Fibroblast of lung (primary cell): ENCODE data around the gene NHLH1. TPM values are rescaled to one million over a fixed set of nuclear protein-coding genes. Genes with fewer than 3 reads are reported as not detected.

Experiments used
- DNase-seq, 2 donors: peaks; one replicate each; pipeline versions ENCODE4 v3.0.0 to v3.0.0-alpha.2; 2010; ENCODE audit warnings: low read depth in 2 of 2
- H2AFZ ChIP-seq: 2 replicates; pipeline ENCODE4 v1.5.1; 2012; ENCODE audit warnings: low read length, control low read depth, inconsistent platforms
- H3K27ac ChIP-seq: 2 replicates; pipeline ENCODE4 v1.5.1; 2011; ENCODE audit warnings: low read length, control low read depth; ENCODE audit not compliant: insufficient read depth
- H3K27me3 ChIP-seq: 2 replicates; pipeline ENCODE4 v1.5.1; 2011; ENCODE audit warnings: mild to moderate bottlenecking, low read length; ENCODE audit not compliant: control insufficient read depth, insufficient read depth
- H3K36me3 ChIP-seq: 2 replicates; pipeline ENCODE4 v1.5.1; 2011; ENCODE audit warnings: low read length; ENCODE audit not compliant: control insufficient read depth, insufficient read depth
- H3K4me1 ChIP-seq: 2 replicates; pipeline ENCODE4 v1.5.1; 2011; ENCODE audit warnings: low read length; ENCODE audit not compliant: control insufficient read depth, insufficient read depth; ENCODE audit errors: extremely low read depth
- H3K4me2 ChIP-seq: 2 replicates; pipeline ENCODE4 v1.5.1; 2011; ENCODE audit warnings: low read length, control low read depth; ENCODE audit not compliant: insufficient read depth; ENCODE audit errors: extremely low read depth
- H3K4me3 ChIP-seq, 4 experiments: fragments of 200-600 bp in 1 of 4; sonication (generic) in 1 of 4; replicated peaks in 1 of 4; 2 replicates each; pipeline ENCODE4 v1.5.1; 2011 to 2016; ENCODE audit warnings: low read length in 4 of 4, low read depth in 3 of 4, mild to moderate bottlenecking in 3 of 4, control low read depth in 2 of 4, inconsistent platforms in 1 of 4, mixed read lengths in 1 of 4; ENCODE audit not compliant: insufficient read depth in 1 of 4; ENCODE audit errors: control extremely low read depth in 1 of 4
- H3K79me2 ChIP-seq: 2 replicates; pipeline ENCODE4 v1.5.1; 2012; ENCODE audit warnings: mild to moderate bottlenecking, low read length, inconsistent platforms; ENCODE audit not compliant: control insufficient read depth, insufficient read depth
- H3K9ac ChIP-seq: 2 replicates; pipeline ENCODE4 v1.5.1; 2011; ENCODE audit warnings: mild to moderate bottlenecking, low read length, control low read depth; ENCODE audit not compliant: insufficient read depth
- H3K9me3 ChIP-seq: 2 replicates; pipeline ENCODE4 v1.5.1; 2012; ENCODE audit warnings: low read depth, low read length; ENCODE audit not compliant: control insufficient read depth, insufficient read depth
- H4K20me1 ChIP-seq: 2 replicates; pipeline ENCODE4 v1.5.1; 2011; ENCODE audit warnings: low read length; ENCODE audit not compliant: control insufficient read depth, insufficient read depth; ENCODE audit errors: extremely low read depth
- EZH2 ChIP-seq: IDR thresholded peaks from 2 replicates; pipeline ENCODE4 v1.5.1; 2012; ENCODE audit warnings: low read length, control low read depth, mild to moderate bottlenecking; ENCODE audit errors: missing control alignments
- polyA plus RNA-seq, 2 donors: library from polyadenylated mRNA; depleted of rRNA in 1 of 2; stranded (reverse) in 1 of 2; unstranded in 1 of 2; fragments of >200 nt; gene quantifications; 2 replicates each; pipeline ENCODE4 v1.2.1, GENCODE V29; 2011 to 2012; ENCODE audit warnings: missing spikeins in 1 of 2
- total RNA-seq: library from RNA; depleted of rRNA; stranded (reverse); fragments of >200 nt; gene quantifications from 2 replicates; pipeline ENCODE4 v1.2.1, GENCODE V29; 2014
- TF ChIP-seq, protein P1 (sequence below), 2 donors: IDR thresholded peaks in 1 of 2; conservative IDR thresholded peaks in 1 of 2; 1 replicate in 1 of 2; 2 replicates in 1 of 2; pipeline ENCODE4 v1.5.1; 2011 to 2012; ENCODE audit warnings: low read length in 2 of 2, control low read depth in 1 of 2, inconsistent platforms in 1 of 2, low read depth in 1 of 2, mild to moderate bottlenecking in 1 of 2

Gene NHLH1
- total and polyA plus RNA-seq, 2 donors (not counting 1 experiment from before 2014, with no cell fraction given): 0.05 TPM; not detected in 1

DNA sequence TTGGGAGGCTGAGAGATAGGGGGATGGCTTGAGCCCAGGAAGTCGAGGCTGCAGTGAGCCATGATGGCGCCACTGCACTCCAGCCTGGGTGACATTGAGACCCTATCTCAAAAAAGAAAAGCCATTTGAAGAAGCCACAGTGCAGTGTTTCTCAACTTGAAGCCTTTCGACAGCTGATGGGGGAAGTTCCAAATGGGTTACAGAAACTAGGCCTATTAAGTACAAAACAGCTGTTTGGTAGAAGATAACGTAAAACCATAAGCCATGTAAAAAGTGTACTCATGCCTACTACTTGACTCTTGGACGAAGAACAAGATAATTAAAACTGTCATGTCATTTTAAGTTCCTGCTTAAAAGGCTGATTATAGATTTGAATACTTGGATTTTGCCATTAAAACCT is 40.5 kb upstream of the NHLH1 start:
- Histone ChIP-seq H3K36me3 (peaks cover 25% of the 10 kb centered on the region), H3K9me3 (no peaks in the 10 kb centered on the region), H3K4me2 (no peak overlapping the region), H2AFZ (no peak overlapping the region), H3K4me3 (no peak overlapping the region), H3K9ac (no peak overlapping the region), H3K4me1 (no peaks in the 10 kb centered on the region), H3K27ac (no peak overlapping the region), H4K20me1 (no peaks in the 10 kb centered on the region), H3K79me2 (peaks cover 17% of the 10 kb centered on the region), H3K27me3 (no peaks in the 10 kb centered on the region)
- DNase-seq: no peak
- TF ChIP-seq, protein P1, sequence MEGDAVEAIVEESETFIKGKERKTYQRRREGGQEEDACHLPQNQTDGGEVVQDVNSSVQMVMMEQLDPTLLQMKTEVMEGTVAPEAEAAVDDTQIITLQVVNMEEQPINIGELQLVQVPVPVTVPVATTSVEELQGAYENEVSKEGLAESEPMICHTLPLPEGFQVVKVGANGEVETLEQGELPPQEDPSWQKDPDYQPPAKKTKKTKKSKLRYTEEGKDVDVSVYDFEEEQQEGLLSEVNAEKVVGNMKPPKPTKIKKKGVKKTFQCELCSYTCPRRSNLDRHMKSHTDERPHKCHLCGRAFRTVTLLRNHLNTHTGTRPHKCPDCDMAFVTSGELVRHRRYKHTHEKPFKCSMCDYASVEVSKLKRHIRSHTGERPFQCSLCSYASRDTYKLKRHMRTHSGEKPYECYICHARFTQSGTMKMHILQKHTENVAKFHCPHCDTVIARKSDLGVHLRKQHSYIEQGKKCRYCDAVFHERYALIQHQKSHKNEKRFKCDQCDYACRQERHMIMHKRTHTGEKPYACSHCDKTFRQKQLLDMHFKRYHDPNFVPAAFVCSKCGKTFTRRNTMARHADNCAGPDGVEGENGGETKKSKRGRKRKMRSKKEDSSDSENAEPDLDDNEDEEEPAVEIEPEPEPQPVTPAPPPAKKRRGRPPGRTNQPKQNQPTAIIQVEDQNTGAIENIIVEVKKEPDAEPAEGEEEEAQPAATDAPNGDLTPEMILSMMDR (conservative IDR thresholded peaks at IDR 0.05 in 1 of 2, IDR thresholded peaks at IDR 0.05 in 1 of 2; ENCODE audit: low read depth in 1 of 2, low read length in 2 of 2): no peak
- no peak for TF ChIP-seq EZH2

DNA sequence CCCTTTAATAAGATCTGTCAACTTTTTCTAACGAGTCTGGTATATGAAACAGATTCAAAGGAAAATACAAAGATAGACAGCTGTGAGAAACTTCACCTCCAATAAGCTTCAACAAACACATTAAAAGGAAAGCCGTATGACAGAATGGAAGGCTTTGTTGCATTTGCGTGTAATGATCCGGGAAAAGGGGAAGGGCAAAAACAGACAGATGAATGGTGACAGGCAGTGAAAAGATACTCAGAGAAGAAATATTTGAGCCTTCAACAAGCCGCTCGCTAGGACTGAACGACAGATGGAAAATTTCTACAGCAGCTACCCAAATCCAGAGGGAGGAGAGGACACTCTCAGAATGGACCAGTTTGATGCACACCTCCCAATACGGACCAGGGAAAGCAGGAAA is 38.7 kb upstream of the NHLH1 start:
- H3K4me1 ChIP-seq: no peaks in the 10 kb centered on the region
- H3K36me3 ChIP-seq: peaks cover 25% of the 10 kb centered on the region
- H3K27me3 ChIP-seq: no peaks in the 10 kb centered on the region
- H3K4me2 ChIP-seq: no peak overlapping the region
- H3K9me3 ChIP-seq: no peaks in the 10 kb centered on the region
- TF ChIP-seq EZH2: no peak
- TF ChIP-seq, protein P1 (conservative IDR thresholded peaks at IDR 0.05 in 1 of 2, IDR thresholded peaks at IDR 0.05 in 1 of 2; ENCODE audit: low read depth in 1 of 2, low read length in 2 of 2): no peak
- H3K9ac ChIP-seq: no peak overlapping the region
- no peak for DNase-seq
- no peak overlapping the region for H3K27ac ChIP-seq
- H3K79me2 ChIP-seq: peaks cover 6% of the 10 kb centered on the region
- H3K4me3 ChIP-seq: no peak overlapping the region
- H2AFZ ChIP-seq: no peak overlapping the region
- no peaks in the 10 kb centered on the region for H4K20me1 ChIP-seq

GRCh38 chr1:160330119-160330518 is 36.8 kb upstream of the NHLH1 start:
- Histone ChIP-seq H3K36me3 (peaks cover 25% of the 10 kb centered on the region), H3K79me2 (peaks cover 5% of the 10 kb centered on the region), H3K4me3 (no peak overlapping the region), H3K4me1 (no peaks in the 10 kb centered on the region), H3K4me2 (no peak overlapping the region), H2AFZ (no peak overlapping the region), H4K20me1 (no peaks in the 10 kb centered on the region), H3K27ac (no peak overlapping the region), H3K27me3 (no peaks in the 10 kb centered on the region), H3K9me3 (no peaks in the 10 kb centered on the region), H3K9ac (no peak overlapping the region)
- no peak for DNase-seq
- TF ChIP-seq, protein P1 (conservative IDR thresholded peaks at IDR 0.05 in 1 of 2, IDR thresholded peaks at IDR 0.05 in 1 of 2; ENCODE audit: low read depth in 1 of 2, low read length in 2 of 2): no peak
- TF ChIP-seq EZH2: no peak
